Stimulated activated naive CD4-positive, alpha-beta T cell (primary cell): ENCODE results near the gene ZGLP1.
"Not testable (repeated sequence)": the region's sequence is repeated elsewhere in the genome, so short reads cannot be mapped to it uniquely, and the experiment has no call there.

ENCODE experiments used
- DNase-seq, 6 experiments: peaks; one replicate each; lab custom pipeline; 2025; lab: John Stamatoyannopoulos, UW

The ZGLP1 gene

DNA sequence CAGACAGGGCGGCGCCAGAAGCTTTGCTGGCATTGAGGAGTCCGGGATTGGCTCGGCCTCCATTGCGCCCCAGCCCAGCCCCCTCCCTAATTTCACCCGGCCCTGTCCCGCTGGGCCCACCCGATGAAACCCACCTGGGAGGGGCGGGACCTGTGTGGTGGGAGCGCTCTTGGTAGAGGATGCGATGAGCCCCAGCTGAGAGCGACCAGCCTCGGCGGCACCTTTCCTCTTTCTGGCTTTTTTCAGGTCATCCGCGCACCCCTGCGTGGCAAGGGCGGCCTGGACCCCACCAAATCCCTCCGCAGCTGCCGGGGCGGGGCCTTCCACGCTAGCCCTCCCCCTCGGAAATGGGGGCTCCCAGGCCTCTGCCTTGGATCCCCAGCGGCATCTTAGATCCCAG lies at the start of gene ZGLP1:
ZGLP1 (minus strand) TSS at position 393 of the 400 bp plus-strand sequence.
- DNase-seq, result no peak

DNA sequence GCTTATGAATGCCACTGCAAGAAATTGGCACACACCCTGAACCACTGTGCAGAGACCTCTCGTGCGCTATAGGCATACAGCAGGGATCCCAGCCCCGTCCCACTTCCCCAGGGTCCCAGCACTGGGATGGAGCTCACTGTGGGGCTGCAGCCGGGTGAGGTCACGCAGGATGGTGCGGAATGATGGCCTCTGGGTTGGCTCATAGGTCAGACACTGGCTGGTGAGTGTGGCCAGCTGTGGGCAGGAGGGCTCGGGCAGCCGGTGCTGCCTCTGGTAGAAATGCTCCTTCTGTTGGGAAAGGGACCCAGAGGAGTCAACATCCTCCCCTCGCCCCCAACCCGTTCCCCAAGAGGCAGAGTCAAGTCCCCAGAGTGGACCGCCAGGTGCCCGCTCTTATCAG lies 46.8 kb upstream of the ZGLP1 start:
- DNase-seq, result no peak

DNA sequence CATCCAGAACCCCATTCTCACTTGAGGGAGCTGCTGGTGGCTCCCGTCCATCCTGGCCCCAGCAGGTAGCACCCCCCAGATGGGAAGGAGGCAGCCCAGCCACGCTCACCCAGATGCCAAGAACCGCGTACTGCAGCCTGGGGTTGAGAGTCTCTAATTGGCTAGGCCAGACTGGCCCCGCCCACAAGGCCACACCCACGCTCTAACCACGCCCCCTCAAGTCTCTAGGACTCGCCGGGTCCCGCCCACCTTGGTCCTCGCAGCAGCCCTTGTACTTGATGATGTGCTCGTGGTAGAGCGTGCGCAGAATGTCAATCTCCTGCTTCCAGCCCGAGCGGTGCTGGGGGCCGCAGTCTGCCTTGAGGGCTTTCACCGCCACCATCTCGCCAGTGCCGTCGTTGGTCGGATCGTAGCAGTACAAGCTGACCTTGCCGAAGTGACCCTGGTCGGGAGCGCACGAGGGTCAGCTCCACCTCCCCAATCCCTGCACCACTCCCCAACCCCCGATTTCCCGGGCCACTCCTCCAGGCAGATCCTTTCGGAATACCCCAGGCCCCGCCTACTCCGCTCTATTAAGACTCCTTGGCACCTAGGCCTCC lies 44.3 kb upstream of the ZGLP1 start:
- peak in 3 of 6 experiments; percentile 13 to 21 (median 19) for DNase-seq

DNA sequence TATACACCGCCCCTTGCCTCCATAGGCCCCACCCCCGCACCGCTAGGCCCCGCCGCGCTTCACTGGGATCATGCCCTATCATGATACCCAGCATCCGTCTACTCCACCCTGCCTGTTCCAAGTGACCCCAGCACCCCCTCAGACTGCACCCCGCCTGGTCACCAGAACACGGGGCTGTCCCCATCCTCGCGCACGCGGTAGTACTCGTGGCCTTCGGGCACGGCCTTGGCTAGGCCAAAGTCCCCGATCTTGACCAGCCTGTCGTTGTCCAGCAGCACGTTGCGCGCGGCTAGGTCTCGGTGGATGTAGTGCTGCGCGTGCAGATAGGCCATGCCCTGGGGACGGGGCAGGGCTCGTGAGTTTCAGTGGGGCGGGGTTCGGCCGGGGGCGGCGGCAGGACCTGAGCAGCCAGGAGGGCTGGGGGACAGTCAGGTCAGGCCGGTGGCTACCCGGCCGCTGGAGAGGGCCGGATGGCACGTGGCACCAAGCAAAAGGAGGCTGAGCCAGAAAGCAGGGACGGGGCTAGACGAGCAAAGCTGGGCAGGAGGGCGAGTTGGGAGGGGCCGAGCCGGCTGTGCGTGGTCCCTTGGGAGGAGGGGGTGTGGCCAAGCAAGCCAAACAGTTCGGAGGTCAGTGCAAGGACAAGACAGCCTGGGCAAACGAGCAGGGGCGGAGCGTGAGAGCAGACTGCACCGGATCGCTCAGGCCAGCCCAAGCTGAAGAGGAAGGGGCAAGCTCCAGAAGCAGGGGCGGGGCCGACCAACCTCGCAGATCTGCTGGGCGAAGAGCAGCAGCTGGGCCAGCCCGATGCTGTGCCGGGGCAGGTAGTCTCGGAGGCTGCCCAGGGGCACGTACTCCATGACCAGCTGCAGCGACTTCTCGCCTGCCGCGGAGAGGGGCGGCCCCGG lies 43.4 kb upstream of the ZGLP1 start:
- DNase-seq, result no peak

DNA sequence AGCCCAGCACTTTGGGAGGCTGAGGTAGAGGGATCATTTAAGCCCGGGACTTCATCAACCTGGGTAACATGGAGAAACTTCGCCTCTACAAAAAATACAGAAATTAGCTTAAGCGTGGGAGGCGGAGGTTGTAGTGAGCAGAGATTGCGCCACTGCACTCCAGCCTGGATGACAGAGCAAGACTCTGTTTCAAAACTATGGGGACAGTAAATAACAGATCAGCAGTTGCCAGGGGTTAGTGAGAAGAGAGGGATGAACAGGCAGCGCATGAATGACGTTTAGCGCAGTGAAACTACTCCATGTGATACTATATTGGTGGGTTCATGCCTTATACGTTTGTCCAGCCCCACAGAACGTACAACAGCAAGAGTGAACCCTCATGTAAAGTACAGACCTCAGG lies 36.9 kb upstream of the ZGLP1 start:
- DNase-seq, result no peak

DNA sequence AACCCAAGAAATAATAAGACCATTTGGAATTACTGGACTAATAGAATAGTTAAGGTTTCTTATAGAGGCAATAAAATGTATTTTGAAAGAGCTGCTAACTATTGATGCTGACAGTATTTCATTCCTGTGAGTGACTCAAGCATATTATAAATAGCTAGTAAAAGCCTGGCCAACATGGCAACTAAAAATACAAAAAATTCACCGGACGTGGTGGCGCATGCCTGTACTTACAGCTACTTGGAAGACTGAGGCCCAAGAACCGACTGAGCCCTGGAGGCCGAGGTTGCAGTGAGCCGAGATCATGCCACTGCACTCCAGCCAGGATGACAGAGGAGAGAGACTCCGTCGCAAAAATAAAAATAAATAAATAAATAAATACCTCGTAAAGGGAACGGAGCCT lies 35.2 kb upstream of the ZGLP1 start:
- no peak for DNase-seq

DNA sequence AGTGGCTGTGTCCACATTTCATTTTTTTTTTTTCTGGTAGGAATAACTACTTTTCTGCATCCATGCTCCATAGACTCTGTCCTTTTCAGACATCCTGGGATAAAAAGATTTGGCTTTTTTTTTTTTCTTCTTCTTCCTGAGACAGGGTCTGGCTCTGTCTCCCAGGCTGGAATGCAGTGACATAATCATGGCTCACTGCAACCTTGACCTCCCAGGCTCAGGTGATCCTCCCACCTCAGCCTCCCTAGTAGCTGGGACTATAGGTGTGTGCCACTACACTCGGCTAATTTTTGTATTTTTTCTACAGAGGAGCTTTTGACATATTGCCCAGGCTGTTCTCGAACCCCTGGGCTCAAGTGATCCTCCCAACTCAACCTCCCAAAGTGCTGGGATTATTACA lies 33.9 kb upstream of the ZGLP1 start:
- DNase-seq, result no peak

DNA sequence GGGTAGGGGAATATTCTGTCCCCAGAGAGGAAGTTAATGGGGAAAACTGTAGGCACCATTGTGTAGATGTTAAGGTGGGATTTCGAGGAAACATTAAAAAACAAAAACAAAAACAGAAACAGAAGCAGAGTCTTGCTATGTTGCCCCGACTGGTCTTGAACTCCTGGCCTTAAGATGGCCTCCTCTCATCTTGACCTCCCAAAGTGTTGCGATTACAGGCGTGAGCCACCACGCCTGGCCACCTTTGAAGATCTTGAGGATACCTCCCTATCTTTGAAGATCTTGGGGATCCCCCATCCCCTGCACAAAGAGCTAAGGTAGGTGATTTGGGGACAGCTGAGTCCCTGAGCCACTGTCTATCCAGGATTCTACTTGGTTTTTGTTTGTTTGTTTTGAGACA lies 30.4 kb upstream of the ZGLP1 start:
- DNase-seq, result no peak

DNA sequence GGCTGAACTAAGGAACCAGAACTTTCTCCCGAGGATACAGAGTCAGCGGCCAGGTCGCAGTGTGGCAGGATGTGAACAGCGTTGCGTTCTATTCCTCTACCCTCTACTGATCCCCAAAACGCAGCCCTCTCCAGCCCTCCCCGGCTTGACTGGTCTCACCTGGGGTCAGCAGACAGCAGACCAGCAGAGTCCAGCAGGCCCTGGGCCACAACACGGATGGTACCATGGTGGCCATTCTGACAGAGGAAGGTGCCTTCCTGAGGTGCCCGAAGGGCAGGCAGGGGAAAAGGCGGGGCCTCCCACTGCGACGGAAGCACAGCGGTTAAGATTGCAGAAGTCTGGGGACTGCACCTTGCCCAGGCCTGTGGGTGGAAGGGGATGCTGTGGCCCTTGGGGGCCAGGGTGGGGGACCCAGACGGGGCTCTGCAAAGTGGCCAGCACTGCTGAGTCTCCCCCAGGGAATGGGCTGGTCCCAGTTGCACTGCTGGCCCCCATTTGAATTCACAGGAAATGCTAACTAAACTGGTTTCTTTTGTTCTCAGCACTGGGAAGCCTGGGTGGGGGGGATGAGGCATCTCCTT lies 29.9 kb upstream of the ZGLP1 start, which contains the start of gene ICAM3:
ICAM3 (minus strand) TSS at position 245 of the 581 bp plus-strand sequence; CDS start at position 235, 10 bp downstream.
- DNase-seq, result peak in 5 of 6 experiments; percentile 26 to 62 (median 39)

DNA sequence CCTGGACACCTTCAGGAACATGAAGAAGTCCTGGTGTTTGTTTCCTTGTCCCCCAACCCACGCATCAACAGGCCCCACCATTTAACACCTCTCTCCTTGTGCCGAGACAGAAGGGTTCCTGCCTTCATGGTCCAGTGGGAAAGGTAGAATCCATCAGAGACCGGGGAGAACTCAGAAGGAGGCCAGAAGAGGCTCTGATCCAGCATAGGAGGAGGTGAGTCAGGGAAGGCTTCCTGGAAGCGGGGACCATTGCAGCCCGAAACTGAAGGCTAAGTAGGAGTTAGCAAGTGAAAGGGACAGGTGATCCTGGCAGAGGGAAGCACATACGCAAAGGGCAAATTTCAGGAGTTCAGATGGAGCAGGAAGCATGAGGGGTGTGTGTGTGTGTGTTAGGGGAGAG lies 29.3 kb upstream of the ZGLP1 start:
- no peak for DNase-seq

DNA sequence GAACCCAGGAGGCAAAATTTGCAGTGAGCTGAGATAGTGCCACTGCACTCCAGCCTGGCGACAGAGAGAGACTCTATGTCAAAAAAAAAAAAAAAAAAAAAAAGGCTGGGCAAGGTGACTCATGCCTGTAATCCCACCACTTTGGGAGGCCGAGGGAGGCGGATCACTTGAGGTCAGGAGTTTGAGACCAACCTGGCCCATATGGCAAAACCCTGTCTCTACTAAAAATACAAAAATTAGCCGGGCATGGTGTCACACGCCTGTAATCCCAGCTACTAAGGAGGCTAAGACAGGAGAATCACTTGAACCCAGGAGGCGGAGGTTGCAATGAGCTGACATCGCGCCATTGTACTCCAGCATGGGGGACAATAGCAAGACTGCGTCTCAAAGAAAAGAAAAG lies 27.1 kb upstream of the ZGLP1 start:
- DNase-seq, result not testable (repeated sequence)

DNA sequence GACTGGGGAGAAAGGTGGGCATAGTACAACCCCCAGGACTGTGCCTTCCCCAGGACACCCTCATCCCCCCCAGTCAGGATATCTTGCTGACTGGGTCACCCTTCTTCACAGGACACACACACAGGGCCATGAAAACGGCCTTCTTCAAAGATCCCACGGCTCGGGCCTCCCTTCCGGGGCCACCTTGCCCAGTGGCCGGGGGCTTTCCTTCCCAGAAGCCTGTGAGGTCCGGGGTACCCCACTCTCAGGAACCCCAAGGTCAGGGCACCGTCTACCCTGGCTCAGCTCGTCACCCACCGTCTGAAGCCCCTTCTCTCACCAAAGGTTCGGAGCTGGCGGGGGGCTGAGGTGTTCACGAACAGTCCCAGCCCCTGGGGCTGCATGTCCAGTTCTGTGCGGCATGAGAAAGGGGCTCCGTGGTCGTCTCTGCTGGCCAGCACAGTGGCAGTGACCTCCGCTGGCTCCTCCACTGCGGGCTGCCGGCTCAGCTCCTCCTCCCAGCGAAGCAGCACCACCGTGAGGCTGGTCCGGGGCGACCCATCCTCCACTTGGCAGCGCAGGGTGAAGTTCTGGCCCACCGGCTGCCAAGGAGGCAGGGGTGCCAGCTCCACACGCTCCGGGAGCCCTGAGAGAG lies 25.9 kb upstream of the ZGLP1 start:
- no peak for DNase-seq

DNA sequence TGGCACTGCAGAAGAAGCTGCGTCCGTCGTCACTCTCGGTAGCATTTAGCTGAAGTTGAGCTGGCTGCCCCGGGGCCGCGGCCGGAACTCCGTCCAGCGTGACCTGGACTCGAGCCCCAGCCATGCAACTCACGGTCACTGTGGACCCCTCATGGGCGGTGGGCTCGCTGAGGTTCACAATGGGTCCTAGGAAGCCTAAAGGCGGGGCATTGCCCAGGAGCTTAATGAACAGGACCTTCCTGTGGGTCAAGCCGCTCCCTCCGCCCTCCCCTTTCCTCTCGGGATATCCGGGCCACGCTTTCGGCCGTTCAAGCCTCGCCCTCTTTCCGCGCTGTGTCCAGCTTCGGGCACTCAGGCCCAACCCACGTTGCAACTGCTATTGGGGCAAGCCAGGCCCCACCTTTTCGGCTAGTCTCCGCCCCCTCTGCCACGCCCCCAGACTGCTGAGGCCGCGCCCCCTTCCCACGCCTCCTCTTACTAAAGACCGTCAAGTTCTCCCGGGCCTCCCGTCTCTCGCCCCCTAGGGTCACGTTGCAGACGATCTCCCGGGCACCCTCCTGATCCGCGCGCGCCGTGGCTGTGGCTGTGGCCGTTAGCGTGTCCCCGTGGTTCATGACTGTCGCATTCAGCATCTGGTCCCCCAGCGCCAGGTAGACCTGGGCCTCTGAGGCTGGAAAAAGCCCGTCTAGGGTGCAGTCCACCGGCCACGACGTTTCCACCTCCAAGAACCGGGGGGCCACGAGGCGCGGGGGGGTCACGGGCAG lies 25.2 kb upstream of the ZGLP1 start:
- DNase-seq, result peak in 3 of 6 experiments; percentile 11 to 14 (median 12)

DNA sequence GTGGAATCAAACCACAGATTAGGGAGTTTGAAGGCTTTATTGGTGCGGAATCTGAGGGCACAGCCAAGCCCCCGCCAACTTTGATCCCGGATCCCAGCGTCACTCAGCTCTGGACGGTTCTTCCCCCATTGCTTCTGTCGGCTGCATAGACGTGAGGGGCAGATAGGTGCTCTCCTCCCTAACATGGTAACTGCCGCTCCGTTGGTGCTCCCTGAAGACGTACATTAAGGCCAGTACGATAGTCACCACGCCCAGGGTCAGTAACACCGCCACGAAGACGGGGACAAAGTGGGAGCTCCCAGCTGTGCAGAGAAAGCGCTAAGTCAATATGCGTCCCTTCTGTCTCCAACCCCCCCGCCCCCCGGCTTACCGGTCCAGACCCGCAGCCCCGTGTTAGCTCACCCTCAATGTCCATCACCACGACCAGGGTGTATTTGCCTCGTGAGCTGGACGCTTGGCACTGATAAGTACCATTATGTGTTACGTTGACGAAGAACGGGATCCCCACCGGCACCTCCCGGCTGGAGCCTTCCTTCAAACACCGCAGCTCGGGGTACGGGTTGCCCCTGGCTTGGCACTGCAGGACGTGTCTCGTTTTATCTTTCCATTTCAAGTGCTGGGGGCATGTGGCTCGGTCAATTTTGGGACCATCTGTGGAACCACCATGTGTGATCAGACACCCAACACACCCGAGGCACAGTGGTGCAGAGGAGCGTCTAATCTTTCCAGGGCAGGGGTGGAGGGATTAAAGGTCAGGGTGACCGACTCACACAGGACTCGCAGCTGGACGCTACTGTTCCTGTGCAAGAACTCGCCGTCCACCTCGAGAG lies 24.4 kb upstream of the ZGLP1 start:
- no peak for DNase-seq

DNA sequence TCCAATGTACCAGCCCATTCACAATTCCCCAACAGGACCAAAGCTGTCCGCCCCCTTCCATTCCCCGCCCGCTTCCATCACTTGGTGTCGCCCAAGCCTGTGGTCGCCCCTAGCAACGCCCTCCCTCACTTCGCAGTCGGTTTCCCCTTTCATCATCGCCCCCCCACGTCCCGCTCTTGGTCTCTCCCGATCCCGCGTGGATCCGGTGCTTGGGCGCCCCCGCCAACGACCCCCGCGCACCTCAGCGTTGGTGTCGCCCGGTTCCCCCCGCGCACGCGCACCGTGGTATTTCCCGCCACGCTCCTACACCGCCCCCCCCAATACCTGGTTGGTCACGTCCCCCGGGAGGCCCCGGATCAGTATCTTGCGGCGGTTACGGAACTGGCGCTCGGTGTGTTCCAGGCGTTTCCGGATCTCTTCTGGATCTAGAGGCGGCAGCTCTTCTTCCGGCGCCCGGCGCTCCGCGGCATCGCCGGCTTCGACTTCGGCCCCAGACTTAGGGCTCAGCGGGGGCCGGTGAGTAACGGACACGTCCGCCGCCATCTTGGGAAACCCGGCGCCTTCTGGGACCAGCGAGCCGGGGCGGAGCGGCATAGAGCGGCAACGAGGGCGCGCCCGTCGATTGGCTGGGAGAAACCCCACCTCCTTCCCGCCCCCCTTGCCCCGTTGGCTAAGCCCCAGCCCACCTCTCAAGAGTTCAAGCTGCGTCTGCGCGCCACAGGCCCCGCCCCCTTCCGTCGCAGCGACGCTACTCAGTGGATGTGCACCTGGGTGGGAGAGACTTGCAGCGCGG lies 23.5 kb upstream of the ZGLP1 start, which contains the start of gene RAVER1:
RAVER1 (minus strand) TSS at position 565 of the 793 bp plus-strand sequence; CDS start at position 543, 22 bp downstream.
- DNase-seq, result peak; percentile 95 to 99 (median 97)

DNA sequence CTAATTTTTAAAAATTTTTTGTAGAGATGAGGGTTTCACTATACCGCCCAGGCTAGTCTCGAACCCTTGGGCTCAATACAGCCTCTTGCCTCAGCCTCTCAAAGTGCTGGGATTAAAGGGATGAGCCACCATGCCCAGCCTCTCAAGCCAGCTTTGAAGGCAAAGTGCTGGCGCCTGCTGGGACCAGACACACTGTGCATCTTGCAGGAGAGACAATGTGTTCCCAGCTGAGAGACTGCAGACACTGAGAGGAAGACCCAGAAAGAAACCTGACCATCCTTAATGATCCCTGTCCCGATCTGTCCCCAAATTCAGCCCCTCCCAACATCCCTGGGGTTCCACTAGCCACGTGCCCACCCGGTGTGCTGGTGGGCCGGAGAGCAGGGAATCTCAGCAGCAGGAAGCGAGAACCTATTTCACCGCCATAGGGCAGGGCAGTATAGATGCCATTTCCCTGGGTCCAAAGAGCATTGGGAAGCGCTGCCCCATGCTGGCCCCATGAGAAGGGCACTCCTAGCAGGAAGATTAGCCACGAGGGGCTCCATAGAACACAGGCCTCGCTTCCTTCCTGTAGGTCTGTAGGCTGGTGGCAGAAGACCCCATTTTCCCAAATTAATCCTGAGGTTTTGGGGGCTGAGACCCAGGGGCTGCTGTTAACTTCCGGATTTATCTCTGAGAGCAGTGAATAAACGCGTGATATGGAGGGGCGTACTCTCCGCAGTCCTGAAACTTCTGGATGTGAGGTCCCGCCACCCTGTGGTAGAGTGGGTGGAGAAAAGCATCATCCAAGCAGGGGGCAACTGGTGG lies 22.7 kb upstream of the ZGLP1 start:
- no peak for DNase-seq

DNA sequence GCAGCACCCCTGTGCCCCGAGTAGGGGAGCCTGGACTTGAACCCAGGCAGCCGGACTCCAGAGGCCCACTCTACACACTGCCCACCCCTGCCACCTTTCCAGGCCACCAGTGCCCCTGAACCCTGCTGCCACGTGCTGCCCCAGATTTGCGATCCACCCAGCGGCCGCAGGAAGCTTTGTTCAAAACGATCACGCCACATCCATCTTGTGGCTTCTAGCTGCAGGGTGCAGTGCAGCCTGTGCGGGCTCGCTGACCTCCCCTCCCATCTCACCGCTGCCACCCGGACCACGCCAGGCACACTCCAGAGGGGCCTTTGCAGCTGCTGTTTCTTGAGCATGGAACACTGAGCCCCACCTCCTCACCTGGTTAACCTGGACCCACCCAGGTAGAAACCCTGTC lies 19.9 kb upstream of the ZGLP1 start:
- DNase-seq, result no peak

DNA sequence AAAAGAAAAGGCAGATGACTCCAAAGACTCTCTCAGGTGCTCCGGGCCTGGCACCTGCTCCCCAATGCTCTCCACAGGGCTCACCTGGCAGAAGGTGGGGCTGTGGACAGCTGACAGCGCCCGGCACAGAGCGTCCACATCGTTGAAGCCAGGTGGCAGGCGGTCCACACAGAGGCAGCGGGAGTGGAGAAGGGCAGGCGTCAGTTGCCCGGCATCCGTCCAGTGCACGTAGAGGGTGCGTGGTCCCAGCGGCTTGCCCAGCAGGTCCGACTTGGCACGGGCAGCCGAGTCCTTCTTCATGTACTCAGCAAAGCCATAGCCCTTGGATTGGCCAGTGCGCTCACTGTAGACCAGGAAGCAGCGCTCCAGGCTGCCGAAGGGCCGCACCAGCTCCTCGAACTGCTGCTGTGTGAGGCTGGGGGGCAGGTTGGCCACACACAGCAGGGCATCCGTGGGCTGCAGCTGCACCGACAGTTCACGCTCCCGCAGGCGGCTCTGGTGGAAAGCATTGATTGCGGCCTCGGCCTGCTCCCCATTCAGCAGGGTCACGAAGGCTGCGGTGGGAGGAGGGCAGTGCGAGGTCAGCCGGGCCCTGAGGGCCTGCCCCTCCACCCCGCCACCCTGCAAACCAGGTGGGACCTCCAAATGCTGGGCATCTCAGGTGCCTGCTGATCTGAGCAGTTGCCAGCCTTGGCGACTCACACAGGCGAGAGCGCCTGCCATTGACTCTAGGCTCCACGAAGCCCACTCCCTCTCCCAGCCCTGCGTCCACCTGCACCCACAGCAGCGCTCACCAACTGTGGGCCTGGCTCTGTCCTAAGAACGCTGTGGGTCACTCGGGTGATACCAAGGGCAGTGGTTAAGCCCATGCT lies 19.2 kb upstream of the ZGLP1 start:
- no peak for DNase-seq
